GM21576 (cell line): ENCODE data around the gene UGT1A6.
"Not testable (repeated sequence)": the region's sequence is repeated elsewhere in the genome, so short reads cannot be mapped to it uniquely, and the experiment has no call there.

ENCODE experiments used
- ATAC-seq: cut with Tn5 transposase; IDR thresholded peaks from one replicate; pipeline ENCODE4 v1.9.1; 2021; ENCODE audit warnings: mild to moderate bottlenecking, moderate library complexity; ENCODE audit not compliant: unreplicated experiment

Gene UGT1A6

GRCh38 chr2:233684640-233685039 lies 8.1 kb upstream of the UGT1A6 start:
- ATAC-seq: no peak

- no peak for ATAC-seq
These were observed 5.8 kb upstream of the UGT1A6 start for GRCh38 chr2:233686928-233687327.

DNA sequence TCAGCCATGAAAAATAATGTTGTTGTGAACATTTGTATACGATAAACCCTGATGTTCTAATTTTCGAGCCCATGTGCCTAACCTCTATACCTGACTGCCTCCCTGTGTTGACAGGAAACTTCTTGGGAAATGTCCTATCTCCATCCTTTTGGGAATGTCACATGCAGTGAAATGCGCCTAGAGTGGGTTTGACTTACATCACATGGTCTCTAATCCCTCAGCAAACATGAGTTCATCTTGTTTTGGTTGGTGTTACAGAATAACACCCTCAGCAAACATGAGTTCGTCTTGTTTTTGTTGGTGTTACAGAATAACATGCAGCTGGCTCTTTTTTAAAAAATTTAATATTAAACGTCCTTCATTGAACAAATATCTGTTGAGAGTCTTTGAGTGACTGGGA lies 4.3 kb upstream of the UGT1A6 start:
- ATAC-seq: no peak

GRCh38 chr2:233689031-233689430 lies 3.7 kb upstream of the UGT1A6 start:
- no peak for ATAC-seq

GRCh38 chr2:233689501-233689900 lies 3.2 kb upstream of the UGT1A6 start:
- no peak for ATAC-seq

DNA sequence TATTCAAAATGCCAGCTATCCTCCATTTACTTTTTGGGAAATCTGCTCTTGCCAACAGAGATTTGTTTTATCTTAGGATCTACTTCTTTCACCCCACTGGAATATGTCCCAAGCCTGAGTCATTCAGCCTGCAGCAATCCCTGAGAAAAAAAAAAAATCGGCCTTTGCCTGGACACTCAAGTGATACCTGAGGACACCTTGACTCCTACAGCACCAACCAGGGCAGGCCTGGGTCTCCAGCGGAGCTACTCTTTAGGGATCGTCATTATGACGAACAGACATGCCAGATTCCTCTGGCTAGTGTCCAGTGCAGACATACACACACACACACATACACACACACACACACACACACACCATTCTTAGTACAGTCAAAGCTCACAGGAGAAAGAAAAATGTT lies 2.2 kb upstream of the UGT1A6 start:
- no peak for ATAC-seq

- ATAC-seq: no peak
These were observed 952 bp upstream of the UGT1A6 start for GRCh38 chr2:233691443-233692433.

DNA sequence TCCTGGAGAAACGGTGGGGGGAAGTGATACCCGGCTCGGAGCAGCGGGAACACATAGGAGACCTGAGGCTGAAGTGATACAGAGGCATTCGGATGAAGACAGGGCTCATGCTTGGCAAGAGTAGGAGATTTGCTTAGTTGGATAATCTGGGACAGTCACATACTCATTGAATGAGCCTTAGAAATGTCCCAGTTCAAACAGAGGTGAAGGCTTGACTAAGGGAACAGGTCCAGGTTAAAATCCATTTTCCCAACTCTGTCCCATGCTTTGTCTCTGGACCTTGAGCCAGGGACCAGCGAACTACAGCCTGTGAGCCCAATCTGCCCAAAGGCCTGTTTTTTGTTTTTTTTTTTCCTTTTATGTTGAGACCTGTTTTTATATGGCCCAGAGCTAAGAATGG lies 1.3 kb downstream of the UGT1A6 start:
- no peak for ATAC-seq

- ATAC-seq: no peak
These were observed 6.0 kb downstream of the UGT1A6 start for GRCh38 chr2:233698740-233699139.

- ATAC-seq: no peak
These were observed 6.8 kb downstream of the UGT1A6 start for GRCh38 chr2:233699424-233700027.

DNA sequence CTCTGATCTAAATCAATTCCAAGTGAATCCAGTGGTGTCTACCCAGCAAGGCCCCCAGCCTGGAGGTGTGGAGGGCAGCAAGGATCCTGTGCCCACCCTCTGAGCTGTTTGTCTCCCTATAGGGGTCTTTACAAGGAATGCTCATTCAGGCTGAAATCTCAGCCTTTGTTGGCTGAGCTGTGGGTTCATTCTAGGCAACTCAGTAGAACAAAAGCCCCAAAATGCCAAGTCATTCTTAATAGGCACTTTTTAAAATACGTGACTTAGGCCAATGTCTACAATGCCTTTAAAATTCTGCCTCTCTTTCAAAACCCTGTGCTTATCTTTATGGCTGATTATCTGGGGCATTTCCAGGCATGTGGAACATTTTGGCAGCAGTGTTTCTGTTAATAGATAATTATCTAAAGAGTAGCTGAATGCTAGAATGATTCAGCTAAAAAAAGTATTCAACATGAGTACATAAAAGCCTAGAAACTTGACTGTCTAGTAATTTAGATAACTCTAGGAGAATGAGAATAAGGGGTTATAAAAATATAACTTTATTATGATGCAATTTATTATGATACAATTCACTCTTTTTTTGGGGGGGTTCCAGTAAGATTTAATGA lies 7.4 kb downstream of the UGT1A6 start:
- ATAC-seq: no peak

- ATAC-seq: not testable (repeated sequence)
These were observed 8.2 kb downstream of the UGT1A6 start for GRCh38 chr2:233700842-233701241.

- no peak for ATAC-seq
These were observed 9.5 kb downstream of the UGT1A6 start for GRCh38 chr2:233702238-233702637.

DNA sequence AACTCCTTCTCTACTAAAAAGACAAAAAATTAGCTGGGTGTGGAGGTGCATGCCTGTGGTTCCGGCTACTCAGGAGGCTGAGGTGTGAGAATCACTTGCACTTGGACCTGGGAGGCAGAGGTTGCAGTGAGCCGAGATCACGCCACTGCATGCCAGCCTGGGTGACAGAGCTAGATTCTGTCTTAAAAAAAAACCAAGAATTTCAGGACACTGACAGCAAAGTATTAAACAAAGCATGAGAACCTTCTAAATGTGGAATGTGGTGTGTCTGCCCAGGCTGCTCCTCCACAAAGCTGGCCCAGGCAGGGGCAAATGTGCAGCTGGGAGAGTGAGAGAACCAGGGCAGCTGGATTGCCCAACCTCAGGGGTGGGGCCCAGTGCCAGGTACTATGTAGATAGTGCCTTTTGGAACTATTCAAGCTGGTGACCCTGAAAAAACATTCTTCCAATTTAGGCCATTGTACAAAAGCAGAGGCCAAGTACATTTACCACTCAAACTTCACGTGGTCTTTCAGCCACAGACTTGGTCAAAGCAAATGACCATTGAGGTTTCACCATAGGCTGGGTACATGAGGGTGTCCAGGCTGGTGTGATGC lies 13.3 kb downstream of the UGT1A6 start:
- ATAC-seq: no peak

DNA sequence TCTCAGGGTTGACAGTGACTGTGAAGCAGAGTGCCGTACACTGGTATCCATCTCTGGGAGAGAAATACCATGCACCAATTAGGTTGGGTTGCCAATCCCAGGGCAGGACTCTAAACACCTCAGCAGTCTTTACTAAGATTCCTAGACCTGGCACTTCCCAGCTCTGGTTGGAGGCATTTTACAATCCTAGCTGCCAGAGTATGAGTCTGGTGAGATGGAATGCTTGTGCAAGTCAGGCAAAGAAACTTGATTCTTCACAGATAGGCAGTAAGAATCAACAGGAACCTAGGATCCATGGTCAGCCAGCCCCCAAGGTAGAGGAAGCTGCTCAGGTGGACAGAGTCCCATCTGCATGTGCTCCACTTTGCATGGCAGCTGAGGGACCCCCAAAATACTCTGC lies 14.0 kb downstream of the UGT1A6 start:
- no peak for ATAC-seq

GRCh38 chr2:233707940-233708644 lies 15.4 kb downstream of the UGT1A6 start:
- ATAC-seq: no peak

GRCh38 chr2:233708942-233709341 lies 16.3 kb downstream of the UGT1A6 start:
- no peak for ATAC-seq

GRCh38 chr2:233711312-233712008 lies 18.8 kb downstream of the UGT1A6 start:
- no peak for ATAC-seq

- ATAC-seq: no peak
These were observed 20.0 kb downstream of the UGT1A6 start, which contains the start of gene UGT1A5 for GRCh38 chr2:233712611-233713261. Gene UGT1A5, plus strand, starts transcription at chr2:233712907. Its CDS starts 85 bp downstream, at chr2:233712992.

DNA sequence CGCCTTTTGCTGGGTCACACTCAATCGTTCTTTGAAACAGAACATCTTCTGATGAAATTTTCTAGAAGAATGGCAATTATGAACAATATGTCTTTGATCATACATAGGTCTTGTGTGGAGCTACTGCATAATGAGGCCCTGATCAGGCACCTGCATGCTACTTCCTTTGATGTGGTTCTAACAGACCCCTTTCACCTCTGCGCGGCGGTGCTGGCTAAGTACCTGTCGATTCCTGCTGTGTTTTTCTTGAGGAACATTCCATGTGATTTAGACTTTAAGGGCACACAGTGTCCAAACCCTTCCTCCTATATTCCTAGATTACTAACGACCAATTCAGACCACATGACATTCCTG lies 20.5 kb downstream of the UGT1A6 start:
- ATAC-seq: no peak
